SK-N-SH (cell line): ENCODE data around the gene MGAT5B.

Source experiments
- CTCF ChIP-seq: fragments of 200-600 bp; sonication (generic); IDR thresholded peaks from 2 replicates; pipeline ENCODE4 v1.6.1; 2017; ENCODE audit warnings: antibody characterized with exemption, mild to moderate bottlenecking, moderate library complexity
- EP300 ChIP-seq, 2 experiments: IDR thresholded peaks; 2 replicates each; pipeline versions ENCODE4 v1.4.0 to v1.6.1; 2012; ENCODE audit warnings: borderline replicate concordance in 1 of 2, low read depth in 1 of 2, low read length in 1 of 2

DNA sequence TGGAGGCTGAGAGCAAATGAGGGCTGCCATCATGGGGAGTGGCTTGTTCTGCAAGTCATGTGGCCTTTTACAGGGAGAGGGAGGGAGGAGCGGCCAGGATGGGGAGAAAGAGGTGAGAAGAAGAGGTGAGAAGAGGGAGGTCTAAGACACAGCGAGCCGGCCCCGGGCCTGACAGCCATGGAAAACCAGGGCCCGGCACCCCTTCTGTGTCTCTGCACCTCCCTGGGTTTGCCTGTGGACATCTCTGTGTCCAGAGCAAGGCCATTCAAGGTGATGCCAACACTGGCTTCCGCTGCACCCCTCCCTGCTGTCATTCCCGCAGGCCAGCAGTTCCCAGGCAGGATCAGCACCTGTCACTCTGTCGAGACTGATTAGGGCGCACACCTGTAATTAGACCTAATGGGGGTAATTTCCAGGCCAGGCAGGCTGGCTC, 75.6 kb downstream of the MGAT5B start:
- TF ChIP-seq EP300 (IDR thresholded peaks at IDR 0.05; ENCODE audit: borderline replicate concordance in 1 of 2, low read depth in 1 of 2, low read length in 1 of 2) = no peak
- TF ChIP-seq CTCF = no peak
